ENCODE results near the gene TBX15.
A peak's percentile ranks its signal among the peaks of the same experiment; 100 is the strongest.

The TBX15 gene

GRCh38 chr1:119009312-119009655, 21.1 kb upstream of the TBX15 start:
- H3K27me3 ChIP-seq (ENCODE audit: control insufficient read depth in 2 of 2, insufficient read depth in 2 of 2, low read length in 2 of 2) = peaks cover 35 to 41% of the 10 kb centered on the region in 2 donors
- no peaks in the 10 kb centered on the region for H3K9me3 ChIP-seq (ENCODE audit: control insufficient read depth in 2 of 2, low read length in 2 of 2)
- H3K4me1 ChIP-seq (ENCODE audit: control insufficient read depth in 2 of 2, insufficient read depth in 2 of 2, low read length in 2 of 2) = peaks cover 0 to 4% of the 10 kb centered on the region in 2 donors
- no peaks in the 10 kb centered on the region for H3K36me3 ChIP-seq (ENCODE audit: control insufficient read depth in 2 of 2, insufficient read depth in 2 of 2, low read length in 2 of 2)
- H3K27ac ChIP-seq (ENCODE audit: low read depth in 2 of 2, low read length in 2 of 2) = no peak overlapping the region
- H3K9ac ChIP-seq (ENCODE audit: low read depth in 1 of 2, low read length in 2 of 2) = no peak overlapping the region
- H3K4me3 ChIP-seq (ENCODE audit: low read length in 2 of 2) = no peak overlapping the region

DNA sequence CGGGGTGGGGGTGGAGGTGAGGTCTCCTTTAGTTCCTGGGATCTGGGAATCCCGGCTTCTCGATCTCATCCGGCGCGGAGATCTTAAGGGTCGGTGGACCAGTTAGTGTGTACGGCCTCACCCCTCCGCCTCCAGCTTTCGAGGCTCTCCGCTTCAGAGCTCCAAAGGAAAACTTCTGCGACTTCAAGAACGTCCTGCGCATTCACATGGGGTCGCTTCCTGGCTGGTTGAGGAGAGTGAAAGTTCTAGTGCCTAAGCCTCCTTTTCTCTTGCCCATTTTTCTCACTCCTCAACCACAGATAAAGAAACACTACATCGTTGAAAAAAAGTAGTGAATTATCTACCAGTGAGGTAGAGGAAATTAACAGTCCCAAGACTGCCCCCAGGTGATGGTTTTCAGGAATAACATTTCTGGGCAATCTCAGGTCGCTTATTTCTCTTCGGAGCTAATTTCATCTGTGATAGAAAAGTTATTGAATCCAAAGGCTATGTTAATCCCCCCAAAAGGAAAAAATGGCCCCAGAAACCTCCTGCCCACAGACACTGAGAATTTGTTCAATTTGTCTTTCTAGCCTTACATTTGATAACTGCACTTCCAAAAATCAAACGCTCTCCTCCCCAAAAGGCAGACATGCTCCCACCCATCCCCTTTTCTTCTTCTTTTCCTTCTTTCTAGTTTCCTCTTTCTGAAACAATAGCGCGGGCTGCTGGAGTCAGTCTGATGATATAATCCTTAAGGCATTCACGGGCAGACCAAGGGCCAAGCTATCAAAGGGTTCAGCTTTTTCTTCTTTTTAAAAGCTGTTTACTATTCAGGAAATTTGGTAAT, 20.6 kb upstream of the TBX15 start:
- peaks cover 0 to 4% of the 10 kb centered on the region in 2 donors for H3K4me1 ChIP-seq (ENCODE audit: control insufficient read depth in 2 of 2, insufficient read depth in 2 of 2, low read length in 2 of 2)
- peak overlapping the region; percentile 27 to 50 for H3K4me3 ChIP-seq (ENCODE audit: low read length in 2 of 2)
- H3K27me3 ChIP-seq (ENCODE audit: control insufficient read depth in 2 of 2, insufficient read depth in 2 of 2, low read length in 2 of 2) = peaks cover 41 to 45% of the 10 kb centered on the region in 2 donors
- no peak overlapping the region for H3K27ac ChIP-seq (ENCODE audit: low read depth in 2 of 2, low read length in 2 of 2)
- no peak overlapping the region for H3K9ac ChIP-seq (ENCODE audit: low read depth in 1 of 2, low read length in 2 of 2)
- H3K36me3 ChIP-seq (ENCODE audit: control insufficient read depth in 2 of 2, insufficient read depth in 2 of 2, low read length in 2 of 2) = no peaks in the 10 kb centered on the region
- peaks cover 0 to 2% of the 10 kb centered on the region in 2 donors for H3K9me3 ChIP-seq (ENCODE audit: control insufficient read depth in 2 of 2, low read length in 2 of 2)

- H3K4me1 ChIP-seq (ENCODE audit: control insufficient read depth in 2 of 2, insufficient read depth in 2 of 2, low read length in 2 of 2) = peaks cover 0 to 4% of the 10 kb centered on the region in 2 donors
- no peak overlapping the region for H3K27ac ChIP-seq (ENCODE audit: low read depth in 2 of 2, low read length in 2 of 2)
- H3K27me3 ChIP-seq (ENCODE audit: control insufficient read depth in 2 of 2, insufficient read depth in 2 of 2, low read length in 2 of 2) = peaks cover 44 to 46% of the 10 kb centered on the region in 2 donors
- no peak overlapping the region for H3K9ac ChIP-seq (ENCODE audit: low read depth in 1 of 2, low read length in 2 of 2)
- H3K4me3 ChIP-seq (ENCODE audit: low read length in 2 of 2) = peak overlapping the region; percentile 27 to 50
- H3K9me3 ChIP-seq (ENCODE audit: control insufficient read depth in 2 of 2, low read length in 2 of 2) = peaks cover 0 to 2% of the 10 kb centered on the region in 2 donors
- H3K36me3 ChIP-seq (ENCODE audit: control insufficient read depth in 2 of 2, insufficient read depth in 2 of 2, low read length in 2 of 2) = no peaks in the 10 kb centered on the region
Measured at GRCh38 chr1:119007670-119008482, 19.7 kb upstream of the TBX15 start.

DNA sequence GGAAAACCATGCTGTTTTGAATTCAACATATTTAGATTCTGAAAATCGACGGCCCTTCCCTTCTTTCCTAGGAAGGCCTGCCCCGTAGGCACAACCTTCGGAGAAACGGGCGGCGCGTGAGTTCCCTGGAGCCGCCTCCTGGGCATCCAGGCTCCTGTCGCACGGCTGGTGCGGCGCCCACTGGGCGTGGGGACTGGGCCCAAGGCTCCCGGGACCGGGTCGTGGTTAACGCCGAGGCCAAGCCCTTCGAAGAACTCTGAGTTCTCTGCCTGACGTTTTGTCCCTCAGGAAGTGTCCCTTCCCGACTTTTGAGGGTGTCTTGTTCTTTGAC, 19.2 kb upstream of the TBX15 start:
- no peak overlapping the region for H3K9ac ChIP-seq (ENCODE audit: low read depth in 1 of 2, low read length in 2 of 2)
- no peak overlapping the region for H3K4me3 ChIP-seq (ENCODE audit: low read length in 2 of 2)
- no peak overlapping the region for H3K27ac ChIP-seq (ENCODE audit: low read depth in 2 of 2, low read length in 2 of 2)
- H3K27me3 ChIP-seq (ENCODE audit: control insufficient read depth in 2 of 2, insufficient read depth in 2 of 2, low read length in 2 of 2) = peaks cover 49 to 51% of the 10 kb centered on the region in 2 donors
- H3K9me3 ChIP-seq (ENCODE audit: control insufficient read depth in 2 of 2, low read length in 2 of 2) = peaks cover 0 to 2% of the 10 kb centered on the region in 2 donors
- no peaks in the 10 kb centered on the region for H3K36me3 ChIP-seq (ENCODE audit: control insufficient read depth in 2 of 2, insufficient read depth in 2 of 2, low read length in 2 of 2)
- peaks cover 0 to 4% of the 10 kb centered on the region in 2 donors for H3K4me1 ChIP-seq (ENCODE audit: control insufficient read depth in 2 of 2, insufficient read depth in 2 of 2, low read length in 2 of 2)

DNA sequence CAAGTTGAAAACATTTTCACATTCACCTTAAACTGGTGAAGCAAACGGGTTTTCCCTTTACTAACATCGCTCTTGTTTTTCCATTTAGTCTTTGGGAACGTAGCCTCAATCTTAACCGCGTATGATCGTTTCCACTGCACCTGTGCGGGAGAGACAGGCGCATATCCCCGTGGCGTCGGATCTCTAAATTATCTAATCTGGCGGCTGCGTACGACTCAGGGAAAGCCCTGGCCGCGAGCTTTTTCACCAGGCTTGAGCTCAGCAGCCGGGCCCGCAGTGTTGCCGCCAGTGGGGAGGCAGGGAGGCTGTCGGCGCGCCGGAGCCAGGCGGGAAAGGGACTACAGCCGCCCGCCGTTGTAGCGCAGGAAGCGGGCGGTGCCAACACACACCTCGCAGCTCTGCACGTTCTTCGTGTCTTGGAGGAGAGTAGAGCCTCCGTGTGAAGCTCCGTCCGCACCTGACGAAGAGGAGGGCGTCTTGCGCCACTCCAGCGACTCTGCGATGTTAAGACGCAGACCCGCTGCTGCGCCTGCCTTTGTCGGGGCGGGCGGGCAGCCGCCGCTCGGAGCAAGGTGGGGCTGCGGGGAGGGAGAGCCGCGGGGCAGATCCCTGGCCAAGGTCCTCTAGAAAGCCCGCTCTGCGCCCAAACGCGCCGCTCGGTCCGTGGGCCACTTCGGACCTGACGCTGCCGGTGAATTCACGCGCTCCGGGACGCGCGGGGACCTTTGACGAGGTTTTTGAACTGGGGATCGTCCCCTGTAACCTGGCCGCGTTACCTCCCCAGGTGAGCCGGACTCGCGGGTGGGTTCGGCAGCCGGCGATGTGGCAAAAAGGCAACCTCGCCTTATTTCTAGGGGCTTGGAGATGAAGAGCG, 18.5 kb upstream of the TBX15 start:
- Histone ChIP-seq H3K27me3 (ENCODE audit: control insufficient read depth in 2 of 2, insufficient read depth in 2 of 2, low read length in 2 of 2) (peaks cover 53 to 58% of the 10 kb centered on the region in 2 donors), H3K4me1 (ENCODE audit: control insufficient read depth in 2 of 2, insufficient read depth in 2 of 2, low read length in 2 of 2) (peaks cover 0 to 4% of the 10 kb centered on the region in 2 donors), H3K9ac (ENCODE audit: low read depth in 1 of 2, low read length in 2 of 2) (no peak overlapping the region), H3K36me3 (ENCODE audit: control insufficient read depth in 2 of 2, insufficient read depth in 2 of 2, low read length in 2 of 2) (no peaks in the 10 kb centered on the region), H3K9me3 (ENCODE audit: control insufficient read depth in 2 of 2, low read length in 2 of 2) (peaks cover 0 to 2% of the 10 kb centered on the region in 2 donors), H3K27ac (ENCODE audit: low read depth in 2 of 2, low read length in 2 of 2) (no peak overlapping the region), H3K4me3 (ENCODE audit: low read length in 2 of 2) (no peak overlapping the region)

DNA sequence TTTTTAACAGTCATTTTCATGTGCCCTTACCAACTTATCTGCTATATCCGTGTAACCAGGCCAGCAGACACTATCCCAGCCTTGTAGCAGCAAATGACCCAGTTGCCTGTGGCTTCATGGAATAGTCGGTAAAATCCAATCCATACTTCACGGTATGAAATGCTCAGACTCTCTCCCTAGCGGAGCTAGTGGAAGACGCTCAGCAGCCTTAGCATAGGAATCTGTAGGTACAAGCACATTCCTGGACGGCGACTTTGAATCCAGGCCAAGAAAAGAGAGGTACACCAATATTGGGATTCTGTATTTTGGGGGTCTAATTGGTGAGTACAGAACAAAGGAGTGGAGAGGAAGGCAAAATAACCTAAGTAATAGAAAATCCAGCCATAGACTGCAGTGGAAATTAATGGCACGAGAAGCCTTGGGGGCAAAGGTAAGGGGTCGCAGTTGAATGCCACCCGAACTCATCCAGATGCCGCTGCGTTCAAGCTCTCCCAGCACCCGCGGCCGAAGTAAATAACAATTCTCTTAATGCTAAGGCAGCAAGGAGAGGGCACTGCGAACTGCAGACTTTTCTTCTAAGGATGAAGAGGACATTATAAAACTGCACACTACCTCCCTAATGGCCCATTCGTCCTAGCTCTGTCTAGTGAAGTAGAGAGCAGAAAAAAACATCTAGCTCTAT, 17.7 kb upstream of the TBX15 start:
- H3K27me3 ChIP-seq (ENCODE audit: control insufficient read depth in 2 of 2, insufficient read depth in 2 of 2, low read length in 2 of 2) = peaks cover 57 to 61% of the 10 kb centered on the region in 2 donors

DNA sequence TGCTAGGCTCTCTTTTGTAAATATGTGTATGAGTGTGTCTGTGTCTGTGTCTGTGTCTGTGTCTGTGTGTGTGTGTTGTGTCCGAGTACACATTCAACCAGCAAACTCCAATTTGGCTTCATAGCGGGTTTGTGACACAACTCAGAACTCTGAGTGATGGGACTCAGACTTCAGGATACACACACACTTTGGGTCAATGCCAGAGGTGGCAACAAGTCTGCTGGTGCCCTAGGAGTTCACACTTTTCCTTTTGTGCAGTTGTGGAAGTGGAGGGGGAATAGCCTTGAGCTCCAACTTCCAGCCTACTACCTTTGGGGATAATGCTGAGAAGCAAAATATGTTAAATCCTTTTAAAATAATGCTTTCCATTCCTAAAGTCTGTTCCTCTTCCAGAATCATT, 16.6 kb upstream of the TBX15 start:
- peaks cover 0 to 4% of the 10 kb centered on the region in 2 donors for H3K4me1 ChIP-seq (ENCODE audit: control insufficient read depth in 2 of 2, insufficient read depth in 2 of 2, low read length in 2 of 2)
- H3K27ac ChIP-seq (ENCODE audit: low read depth in 2 of 2, low read length in 2 of 2) = no peak overlapping the region
- no peak overlapping the region for H3K4me3 ChIP-seq (ENCODE audit: low read length in 2 of 2)
- H3K36me3 ChIP-seq (ENCODE audit: control insufficient read depth in 2 of 2, insufficient read depth in 2 of 2, low read length in 2 of 2) = no peaks in the 10 kb centered on the region
- peaks cover 0 to 2% of the 10 kb centered on the region in 2 donors for H3K9me3 ChIP-seq (ENCODE audit: control insufficient read depth in 2 of 2, low read length in 2 of 2)
- no peak overlapping the region for H3K9ac ChIP-seq (ENCODE audit: low read depth in 1 of 2, low read length in 2 of 2)
- peaks cover 66 to 70% of the 10 kb centered on the region in 2 donors for H3K27me3 ChIP-seq (ENCODE audit: control insufficient read depth in 2 of 2, insufficient read depth in 2 of 2, low read length in 2 of 2)

More for the DNA sequence above, 17.7 kb upstream of the TBX15 start:
- peaks cover 0 to 2% of the 10 kb centered on the region in 2 donors for H3K9me3 ChIP-seq (ENCODE audit: control insufficient read depth in 2 of 2, low read length in 2 of 2)
- no peak overlapping the region for H3K4me3 ChIP-seq (ENCODE audit: low read length in 2 of 2)
- H3K9ac ChIP-seq (ENCODE audit: low read depth in 1 of 2, low read length in 2 of 2) = no peak overlapping the region
- no peak overlapping the region for H3K27ac ChIP-seq (ENCODE audit: low read depth in 2 of 2, low read length in 2 of 2)
- H3K36me3 ChIP-seq (ENCODE audit: control insufficient read depth in 2 of 2, insufficient read depth in 2 of 2, low read length in 2 of 2) = no peaks in the 10 kb centered on the region
- peaks cover 0 to 4% of the 10 kb centered on the region in 2 donors for H3K4me1 ChIP-seq (ENCODE audit: control insufficient read depth in 2 of 2, insufficient read depth in 2 of 2, low read length in 2 of 2)

DNA sequence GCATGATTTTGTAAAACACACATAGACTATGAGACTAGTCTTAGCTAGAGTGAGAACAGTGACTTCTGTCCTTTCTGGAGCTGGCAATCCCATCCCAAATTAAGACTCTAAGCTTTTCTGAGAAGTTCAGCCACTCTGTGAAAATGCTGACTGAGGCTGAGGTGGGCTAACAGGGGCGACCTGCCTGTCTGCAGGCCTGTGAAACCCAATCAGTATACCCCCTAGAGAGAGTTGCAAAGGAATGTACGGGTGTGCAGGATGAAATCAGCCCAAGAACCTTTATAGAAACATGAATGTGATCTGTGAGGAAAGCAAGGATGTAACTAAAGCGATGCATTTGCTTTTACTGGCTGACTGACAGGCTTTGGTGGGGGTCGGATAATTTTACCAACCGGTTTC, 16.0 kb upstream of the TBX15 start:
- Histone ChIP-seq H3K27me3 (ENCODE audit: control insufficient read depth in 2 of 2, insufficient read depth in 2 of 2, low read length in 2 of 2) (peaks cover 70 to 72% of the 10 kb centered on the region in 2 donors), H3K9me3 (ENCODE audit: control insufficient read depth in 2 of 2, low read length in 2 of 2) (peaks cover 0 to 2% of the 10 kb centered on the region in 2 donors), H3K36me3 (ENCODE audit: control insufficient read depth in 2 of 2, insufficient read depth in 2 of 2, low read length in 2 of 2) (no peaks in the 10 kb centered on the region), H3K4me1 (ENCODE audit: control insufficient read depth in 2 of 2, insufficient read depth in 2 of 2, low read length in 2 of 2) (peaks cover 0 to 4% of the 10 kb centered on the region in 2 donors), H3K27ac (ENCODE audit: low read depth in 2 of 2, low read length in 2 of 2) (no peak overlapping the region), H3K4me3 (ENCODE audit: low read length in 2 of 2) (no peak overlapping the region), H3K9ac (ENCODE audit: low read depth in 1 of 2, low read length in 2 of 2) (no peak overlapping the region)

DNA sequence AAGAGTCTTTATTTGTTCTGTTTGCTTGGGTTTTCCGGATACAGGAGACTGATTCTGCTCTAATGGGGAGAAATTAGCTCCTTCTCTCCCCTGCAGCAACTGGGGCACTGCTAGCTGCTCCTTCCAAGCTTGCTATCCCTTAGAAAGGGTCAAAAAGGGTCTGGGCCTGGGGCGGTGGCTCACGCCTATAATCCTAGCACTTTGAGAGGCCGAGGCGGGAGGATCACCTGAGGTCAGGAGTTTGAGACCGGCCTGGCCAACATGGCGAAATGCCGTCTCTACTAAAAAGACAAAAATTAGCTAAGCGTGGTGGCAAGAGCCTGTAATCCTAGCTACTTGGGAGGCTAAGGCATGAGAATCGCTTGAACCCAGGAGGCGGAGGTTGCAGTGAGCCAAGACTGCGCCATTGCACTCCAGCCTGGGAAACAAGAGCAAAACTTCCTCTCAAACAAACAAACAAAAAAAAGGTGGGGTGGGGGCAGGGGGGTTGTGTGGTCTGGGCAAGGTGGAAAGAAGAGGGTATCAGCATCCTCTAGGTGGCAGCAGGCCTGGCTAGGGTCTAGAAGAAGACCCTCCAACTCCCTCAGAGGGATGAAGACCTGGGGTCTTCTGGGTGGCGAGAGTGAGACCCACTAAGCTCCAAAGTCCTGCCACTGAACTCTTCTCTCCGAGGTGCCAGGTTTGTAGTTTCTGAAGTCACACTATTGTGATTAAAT, 15.4 kb upstream of the TBX15 start:
- no peak overlapping the region for H3K9ac ChIP-seq (ENCODE audit: low read depth in 1 of 2, low read length in 2 of 2)
- peaks cover 0 to 4% of the 10 kb centered on the region in 2 donors for H3K4me1 ChIP-seq (ENCODE audit: control insufficient read depth in 2 of 2, insufficient read depth in 2 of 2, low read length in 2 of 2)
- no peak overlapping the region for H3K27ac ChIP-seq (ENCODE audit: low read depth in 2 of 2, low read length in 2 of 2)
- peaks cover 73 to 75% of the 10 kb centered on the region in 2 donors for H3K27me3 ChIP-seq (ENCODE audit: control insufficient read depth in 2 of 2, insufficient read depth in 2 of 2, low read length in 2 of 2)
- no peaks in the 10 kb centered on the region for H3K36me3 ChIP-seq (ENCODE audit: control insufficient read depth in 2 of 2, insufficient read depth in 2 of 2, low read length in 2 of 2)
- H3K4me3 ChIP-seq (ENCODE audit: low read length in 2 of 2) = no peak overlapping the region
- peaks cover 0 to 2% of the 10 kb centered on the region in 2 donors for H3K9me3 ChIP-seq (ENCODE audit: control insufficient read depth in 2 of 2, low read length in 2 of 2)

All from mucosa of rectum (tissue), 2 donors.